GM18868 (cell line): ENCODE data around the gene ZNF862.

ENCODE experiments used
- ATAC-seq: cut with Tn5 transposase; IDR thresholded peaks from one replicate; pipeline ENCODE4 v1.9.1; 2021; ENCODE audit warnings: mild to moderate bottlenecking, moderate library complexity; ENCODE audit not compliant: unreplicated experiment

ZNF862 gene

GRCh38 chr7:149809215-149809614 lies 29.0 kb upstream of the ZNF862 start:
- ATAC-seq: no peak

GRCh38 chr7:149811221-149811620 lies 27.0 kb upstream of the ZNF862 start:
- no peak for ATAC-seq

GRCh38 chr7:149811831-149812490 lies 26.2 kb upstream of the ZNF862 start:
- ATAC-seq: no peak

GRCh38 chr7:149813254-149814035 lies 24.7 kb upstream of the ZNF862 start:
- no peak for ATAC-seq

- ATAC-seq: no peak
These were observed 23.7 kb upstream of the ZNF862 start for GRCh38 chr7:149814494-149814893.

GRCh38 chr7:149815121-149815520 lies 23.1 kb upstream of the ZNF862 start:
- ATAC-seq: no peak

- no peak for ATAC-seq
These were observed 22.4 kb upstream of the ZNF862 start for GRCh38 chr7:149815661-149816266.

GRCh38 chr7:149816267-149816751 lies 21.9 kb upstream of the ZNF862 start:
- no peak for ATAC-seq

- no peak for ATAC-seq
These were observed 21.4 kb upstream of the ZNF862 start for GRCh38 chr7:149816794-149817193.

- ATAC-seq: no peak
These were observed 20.8 kb upstream of the ZNF862 start for GRCh38 chr7:149817301-149817771.

GRCh38 chr7:149817836-149818535 lies 20.2 kb upstream of the ZNF862 start:
- ATAC-seq: no peak

GRCh38 chr7:149818536-149818840 lies 19.7 kb upstream of the ZNF862 start:
- ATAC-seq: no peak

GRCh38 chr7:149819141-149819960 lies 18.8 kb upstream of the ZNF862 start:
- ATAC-seq: no peak

GRCh38 chr7:149819961-149820340 lies 18.2 kb upstream of the ZNF862 start:
- no peak for ATAC-seq

GRCh38 chr7:149820622-149821190 lies 17.5 kb upstream of the ZNF862 start:
- no peak for ATAC-seq

- no peak for ATAC-seq
These were observed 16.7 kb upstream of the ZNF862 start for GRCh38 chr7:149821191-149822148.

GRCh38 chr7:149822353-149822943 lies 15.7 kb upstream of the ZNF862 start:
- ATAC-seq: no peak

GRCh38 chr7:149823191-149823630 lies 15.0 kb upstream of the ZNF862 start:
- no peak for ATAC-seq
